HepG2 (cell line): ENCODE measurements around the gene MFSD8. TPM values are rescaled to one million over a fixed set of nuclear protein-coding genes. Genes with fewer than 3 reads are reported as not detected.

ENCODE experiments used
- ATAC-seq: fragments of 200-7000 bp; cut with Tn5 transposase; 3 replicates; pipeline ENCODE4 v1.9.1; 2020; ENCODE audit warnings: mild to moderate bottlenecking, moderate library complexity
- BruUV-seq: library from RNA; stranded (reverse); fragments of 400-500 nt; replicated peaks from 2 replicates; lab custom pipeline; 2021; lab: Mats Ljungman, UMichigan
- CTCF ChIA-PET: fragments of 300-600 bp; formaldehyde crosslinking; extraction: SDS; loops from one replicate; lab custom pipeline; 2021; ENCODE audit warnings: low total read pairs, inconsistent platforms, low intra/inter-chr PET ratio; lab: Yijun Ruan, JAX
- POLR2A ChIA-PET: fragments of 350-600 bp; sonication (Branson Sonifier 250); formaldehyde crosslinking; loops from one replicate; lab custom pipeline; 2020; ENCODE audit warnings: antibody characterized with exemption, inconsistent platforms; lab: Yijun Ruan, JAX
- DNase-seq: peaks from one replicate; pipeline ENCODE4 v3.0.0-alpha.2; 2015; ENCODE audit warnings: low spot score
- FAIRE-seq: peaks from 3 replicates; lab custom pipeline; 2011; peaks lifted over from hg19 to GRCh38; lab: Jason Lieb, UNC
- H2AFZ ChIP-seq: one replicate; pipeline ENCODE4 v1.6.1; 2011; ENCODE audit warnings: low read length, inconsistent platforms
- H3K27ac ChIP-seq: fragments of 300-600 bp; 3 replicates; pipeline ENCODE4 v1.8.0; 2011; ENCODE audit warnings: mixed run types, mild to moderate bottlenecking, mixed read lengths, low read length, inconsistent platforms; ENCODE audit not compliant: insufficient read depth; ENCODE audit errors: extremely low read length
- H3K27me3 ChIP-seq, 2 experiments: fragments of 200-600 bp in 1 of 2; 2 replicates in 1 of 2; 3 replicates in 1 of 2; pipeline versions ENCODE4 v1.6.0 to v1.8.0; 2011; ENCODE audit warnings: low read length in 2 of 2, mild to moderate bottlenecking in 2 of 2, moderate library complexity in 2 of 2, inconsistent platforms in 1 of 2; ENCODE audit not compliant: insufficient read depth in 2 of 2, control insufficient read depth in 1 of 2
- H3K36me3 ChIP-seq, 2 experiments: fragments of 200-600 bp in 1 of 2; replicated peaks in 1 of 2; 2 replicates in 1 of 2; 3 replicates in 1 of 2; pipeline versions ENCODE4 v1.5.1 to v1.8.0; 2011; ENCODE audit warnings: low read length in 2 of 2, inconsistent platforms in 1 of 2; ENCODE audit not compliant: insufficient read depth in 2 of 2, control insufficient read depth in 1 of 2
- H3K4me1 ChIP-seq: 2 replicates; pipeline ENCODE4 v1.5.1; 2012; ENCODE audit warnings: low read length, inconsistent platforms; ENCODE audit not compliant: insufficient read depth
- H3K4me2 ChIP-seq: 2 replicates; pipeline ENCODE4 v1.6.0; 2011; ENCODE audit warnings: low read depth, low read length, inconsistent platforms
- H3K4me3 ChIP-seq, 3 experiments: fragments of 200-600 bp in 1 of 3; sonication (generic), shearing (Covaris generic) in 1 of 3; replicated peaks in 1 of 3; 2 replicates each; pipeline ENCODE4 v1.5.1; 2011 to 2016; ENCODE audit warnings: low read length in 3 of 3, inconsistent platforms in 2 of 3, low read depth in 2 of 3, mild to moderate bottlenecking in 2 of 3, control low read depth in 1 of 3, mixed read lengths in 1 of 3; ENCODE audit not compliant: insufficient read depth in 1 of 3
- H3K79me2 ChIP-seq: one replicate; pipeline ENCODE4 v1.6.1; 2011; ENCODE audit warnings: low read length, inconsistent platforms; ENCODE audit not compliant: insufficient read depth
- H3K9ac ChIP-seq: 2 replicates; pipeline ENCODE4 v1.6.0; 2011; ENCODE audit warnings: mild to moderate bottlenecking, low read depth, low read length, inconsistent platforms; ENCODE audit not compliant: insufficient read depth
- H3K9me3 ChIP-seq: 2 replicates; pipeline ENCODE4 v1.5.1; 2012; ENCODE audit warnings: mild to moderate bottlenecking, low read length
- H4K20me1 ChIP-seq: 2 replicates; pipeline ENCODE4 v1.6.0; 2011; ENCODE audit warnings: inconsistent platforms, mild to moderate bottlenecking, low read length, moderate library complexity; ENCODE audit not compliant: insufficient read depth
- CSRNP1 ChIP-seq: sonication (generic); formaldehyde crosslinking; IDR thresholded peaks from 2 replicates; pipeline ENCODE4 v1.8.1; 2023; ENCODE audit warnings: mild to moderate bottlenecking, missing genetic modification reagents
- CTCF ChIP-seq: sonication (generic); formaldehyde crosslinking; IDR thresholded peaks from 2 replicates; pipeline ENCODE4 v1.5.0; 2020; ENCODE audit warnings: mild to moderate bottlenecking, missing genetic modification reagents, moderate library complexity
- FIP1L1 ChIP-seq: fragments of 200-400 bp; formaldehyde crosslinking; IDR thresholded peaks from 2 replicates; pipeline ENCODE4 v1.6.1; 2018; ENCODE audit warnings: low read depth, mild to moderate bottlenecking, low read length, moderate library complexity, borderline replicate concordance; ENCODE audit not compliant: insufficient read depth
- GFI1 ChIP-seq: sonication (generic); formaldehyde crosslinking; IDR thresholded peaks from 2 replicates; pipeline ENCODE4 v1.5.0; 2020; ENCODE audit warnings: missing genetic modification reagents, mild to moderate bottlenecking, borderline replicate concordance
- HINFP ChIP-seq: sonication (generic); formaldehyde crosslinking; IDR thresholded peaks from 2 replicates; pipeline ENCODE4 v1.4.0; 2020; ENCODE audit warnings: low read depth, mild to moderate bottlenecking, missing genetic modification reagents
- HNF4G ChIP-seq, 2 experiments: sonication (generic) in 1 of 2; formaldehyde crosslinking in 1 of 2; IDR thresholded peaks; 2 replicates each; pipeline versions ENCODE4 v1.4.0 to v1.6.1; 2011 to 2020; ENCODE audit warnings: borderline replicate concordance in 2 of 2, low read depth in 2 of 2, mild to moderate bottlenecking in 2 of 2, low read length in 1 of 2, missing genetic modification reagents in 1 of 2, moderate library complexity in 1 of 2
- MEIS1 ChIP-seq: sonication (generic); formaldehyde crosslinking; IDR thresholded peaks from 2 replicates; pipeline ENCODE4 v1.9.0; 2021; ENCODE audit warnings: mild to moderate bottlenecking, missing genetic modification reagents, moderate library complexity, borderline replicate concordance
- STAG1 ChIP-seq: sonication (generic); formaldehyde crosslinking; IDR thresholded peaks from 2 replicates; pipeline ENCODE4 v1.4.0; 2020; ENCODE audit warnings: missing genetic modification reagents
- TCF7L2 ChIP-seq: IDR thresholded peaks from 2 replicates; pipeline ENCODE4 v1.6.1; 2011; ENCODE audit warnings: mild to moderate bottlenecking, low read depth, low read length, moderate library complexity
- TGIF2 ChIP-seq: IDR thresholded peaks from 2 replicates; pipeline ENCODE4 v1.6.1; 2016; ENCODE audit warnings: control low read depth, missing compliant biosample characterization
- ZFP36L2 ChIP-seq: sonication (generic); formaldehyde crosslinking; IDR thresholded peaks from 2 replicates; pipeline ENCODE4 v1.4.0; 2020; ENCODE audit warnings: missing genetic modification reagents
- ZNF225 ChIP-seq: sonication (generic); formaldehyde crosslinking; IDR thresholded peaks from 2 replicates; pipeline ENCODE4 v1.4.0; 2020; ENCODE audit warnings: mild to moderate bottlenecking, missing genetic modification reagents
- ZNF841 ChIP-seq: sonication (generic); formaldehyde crosslinking; IDR thresholded peaks from 2 replicates; pipeline ENCODE4 v1.8.1; 2023; ENCODE audit warnings: missing genetic modification reagents, borderline replicate concordance
- WGBS: methylation state at CpG from one replicate; pipeline ENCODE4 v1.1.6; 2017; ENCODE audit warnings: low lambda C conversion rate; 5-methylcytosine and 5-hydroxymethylcytosine counted together
- in situ Hi-C: cut with HindIII; loops from 2 replicates; pipeline ENCODE4 v1.10.0; 2017; ENCODE audit warnings: low pct_unique_long_range_greater_than_20kb; ENCODE audit not compliant: extremely low pct_ligation_motif_present
- intact Hi-C: fragments of 100-400 bp; cut with micrococcal nuclease; formaldehyde crosslinking; loops from one replicate; pipeline ENCODE4 v1.10.0; 2022; ENCODE audit not compliant: unreplicated experiment
- polyA plus RNA-seq, 8 experiments: library from polyadenylated mRNA; depleted of rRNA in 3 of 8; stranded (reverse) in 7 of 8; unstranded in 1 of 8; fragments of >200 nt; fragmentation: Illumina TruSeq in 4 of 8; extraction: Trizol in 4 of 8; gene quantifications; 2 replicates each; pipeline versions ENCODE4 v1.2.1 to v1.2.3, GENCODE V29; 2011 to 2016; ENCODE audit warnings: low read depth in 4 of 8, missing spikeins in 1 of 8, mixed read lengths in 1 of 8; ENCODE audit not compliant: insufficient read depth in 1 of 8
- total RNA-seq, 5 experiments: library from RNA; depleted of rRNA; stranded (reverse); fragments of >200 nt; fragmentation: Illumina TruSeq; extraction: Trizol; gene quantifications; 2 replicates each; pipeline ENCODE4 v1.2.3, GENCODE V29; 2016; ENCODE audit warnings: low read depth in 1 of 5

MFSD8 gene
- total and polyA plus RNA-seq, 2 of the 13 experiments (the other 11 are each of a cell fraction or from before 2014, with no cell fraction given): 24.8 to 25.5 TPM

GRCh38 chr4:127985989-127986388, 21.0 kb upstream of the MFSD8 start:
- ChIA-PET POLR2A (no interaction called here), CTCF (no interaction called here)
- no peaks in the 10 kb centered on the region for H3K4me1 ChIP-seq
- no peak for FAIRE-seq
- DNase-seq: peak; percentile 6
- TF ChIP-seq STAG1 (CRISPR knock-in tag): peak; percentile 31; the same call in 1 of the 2 replicates
- TF ChIP-seq HINFP (CRISPR knock-in tag): no peak
- no peak for TF ChIP-seq TCF7L2
- no peak for TF ChIP-seq TGIF2
- peak; percentile 32 for TF ChIP-seq CTCF (CRISPR knock-in tag)
- no peaks in the 10 kb centered on the region for H3K27me3 ChIP-seq
- BruUV-seq: TSS peak; percentile 12
- peaks cover 1 to 4% of the 10 kb centered on the region in 2 experiments; a peak in 2 of 5 replicates for H3K36me3 ChIP-seq
- H3K9ac ChIP-seq: no peak overlapping the region
- in situ Hi-C loops (no loop called here), intact Hi-C loops (no loop called here)
- H3K27ac ChIP-seq: no peak overlapping the region
- no peaks in the 10 kb centered on the region for H3K79me2 ChIP-seq
- no peaks in the 10 kb centered on the region for H4K20me1 ChIP-seq
- H3K4me2 ChIP-seq: no peak overlapping the region
- 100% methylated on average over 1 of the region's 1 CpG for WGBS
- no peak overlapping the region for H3K4me3 ChIP-seq
- peak; percentile 45; the same call in 2 of the 3 replicates for ATAC-seq
- no peaks in the 10 kb centered on the region for H3K9me3 ChIP-seq
- H2AFZ ChIP-seq: no peak overlapping the region

- in situ Hi-C loops: no loop called here
- no peak for TF ChIP-seq ZFP36L2
- no peak for TF ChIP-seq FIP1L1
- TF ChIP-seq GFI1: no peak
- TF ChIP-seq MEIS1 (CRISPR knock-in tag): no peak
- TF ChIP-seq ZNF225 (CRISPR knock-in tag): no peak
- no peak for TF ChIP-seq ZNF841 (CRISPR knock-in tag)
- no peak for TF ChIP-seq CSRNP1 (CRISPR knock-in tag)
- no peak for TF ChIP-seq HNF4G (IDR thresholded peaks at IDR 0.05; ENCODE audit: borderline replicate concordance, low read depth, low read length)
- TF ChIP-seq HNF4G (CRISPR knock-in tag; IDR thresholded peaks at IDR 0.05; ENCODE audit: borderline replicate concordance, low read depth): no peak
These were observed 17.5 kb upstream of the MFSD8 start for GRCh38 chr4:127982445-127982844.

More at GRCh38 chr4:127982445-127982844, 17.5 kb upstream of the MFSD8 start:
- H4K20me1 ChIP-seq: no peaks in the 10 kb centered on the region
- H2AFZ ChIP-seq: no peak overlapping the region
- ATAC-seq (no peak), FAIRE-seq (no peak), DNase-seq (no peak)
- H3K4me1 ChIP-seq: no peaks in the 10 kb centered on the region
- H3K4me3 ChIP-seq: no peak overlapping the region
- no peak overlapping the region for H3K4me2 ChIP-seq
- H3K36me3 ChIP-seq: peaks cover 1 to 4% of the 10 kb centered on the region in 2 experiments; a peak in 2 of 5 replicates
- no peaks in the 10 kb centered on the region for H3K9me3 ChIP-seq
- intact Hi-C loops: no loop called here
- H3K27me3 ChIP-seq: no peaks in the 10 kb centered on the region
- H3K79me2 ChIP-seq: no peaks in the 10 kb centered on the region
- ChIA-PET CTCF (no interaction called here), POLR2A (no interaction called here)
- 99% methylated on average over 2 of the region's 2 CpGs for WGBS
- H3K9ac ChIP-seq: no peak overlapping the region
- no peak overlapping the region for H3K27ac ChIP-seq
- BruUV-seq: no TSS peak
